ENCODE measurements around the gene FOXO3.

GRCh38 chr6:108630050-108630714, 69.5 kb downstream of the FOXO3 start:
- TF ChIP-seq EZH2 (IDR thresholded peaks at IDR 0.05; ENCODE audit: insufficient read depth, poor library complexity, severe bottlenecking) (no peak), EZH2phosphoT487 (IDR thresholded peaks at IDR 0.05; ENCODE audit: insufficient read depth, low read depth) (no peak)

All from GM23248 (cell line).